HEK293 (cell line): ENCODE measurements around the gene PRUNE1.
A peak's percentile ranks its signal among the peaks of the same experiment; 100 is the strongest.

Source experiments
- CTCF ChIA-PET: fragments of 350-600 bp; formaldehyde crosslinking; extraction: SDS; loops from one replicate; lab custom pipeline; 2021; ENCODE audit warnings: antibody characterized with exemption; lab: Yijun Ruan, JAX
- POLR2A ChIA-PET: fragments of 300-600 bp; formaldehyde crosslinking; extraction: SDS; loops from one replicate; lab custom pipeline; 2020; ENCODE audit warnings: antibody characterized with exemption, inconsistent platforms; lab: Yijun Ruan, JAX
- H3K27ac ChIP-seq: fragments of 200-500 bp; sonication (Bioruptor generic); 2 replicates; pipeline ENCODE4 v1.5.1; 2014; ENCODE audit warnings: low read depth, low read length, control low read depth, inconsistent platforms; ENCODE audit errors: extremely low read depth
- H3K36me3 ChIP-seq, 2 experiments: fragments of 200-500 bp in 1 of 2; sonication (Bioruptor generic) in 1 of 2; 1 replicate in 1 of 2; 2 replicates in 1 of 2; pipeline ENCODE4 v1.5.1; 2014 to 2017; ENCODE audit warnings: inconsistent platforms in 2 of 2, low read length in 2 of 2; ENCODE audit not compliant: control insufficient read depth in 2 of 2, insufficient read depth in 1 of 2
- H3K4me1 ChIP-seq: fragments of 200-500 bp; sonication (Bioruptor generic); 2 replicates; pipeline ENCODE4 v1.5.1; 2014; ENCODE audit warnings: mild to moderate bottlenecking, low read length, inconsistent platforms; ENCODE audit not compliant: control insufficient read depth, insufficient read depth
- H3K4me3 ChIP-seq: 2 replicates; pipeline ENCODE4 v1.5.1; 2011; ENCODE audit warnings: low read depth, mild to moderate bottlenecking, control low read depth, low read length, moderate library complexity
- H3K9me3 ChIP-seq: fragments of 200-500 bp; sonication (Bioruptor generic); 2 replicates; pipeline ENCODE4 v1.5.1; 2014; ENCODE audit warnings: low read depth, low read length, inconsistent platforms; ENCODE audit not compliant: control insufficient read depth, insufficient read depth
- GLI4 ChIP-seq: fragments of 450-650 bp; formaldehyde crosslinking; IDR thresholded peaks from 2 replicates; pipeline ENCODE4 v1.5.1; 2016; ENCODE audit warnings: missing biosample characterization, missing genetic modification characterization
- GLIS2 ChIP-seq: fragments of 450-650 bp; formaldehyde crosslinking; IDR thresholded peaks from 2 replicates; pipeline ENCODE4 v1.5.1; 2016; ENCODE audit warnings: missing biosample characterization, missing genetic modification characterization
- IKZF3 ChIP-seq: fragments of 450-650 bp; IDR thresholded peaks from 2 replicates; pipeline ENCODE4 v1.5.0; 2018; ENCODE audit warnings: missing biosample characterization, mild to moderate bottlenecking, missing genetic modification characterization, moderate library complexity
- INSM2 ChIP-seq: fragments of 450-650 bp; formaldehyde crosslinking; IDR thresholded peaks from 2 replicates; pipeline ENCODE4 v1.5.1; 2016; ENCODE audit warnings: missing biosample characterization, missing genetic modification characterization
- MZF1 ChIP-seq: fragments of 450-650 bp; formaldehyde crosslinking; IDR thresholded peaks from 2 replicates; pipeline ENCODE4 v1.5.1; 2017; ENCODE audit warnings: missing biosample characterization, missing genetic modification characterization, borderline replicate concordance
- ZBTB17 ChIP-seq: fragments of 450-650 bp; formaldehyde crosslinking; IDR thresholded peaks from 2 replicates; pipeline ENCODE4 v1.5.1; 2016; ENCODE audit warnings: missing biosample characterization, missing genetic modification characterization
- ZBTB8A ChIP-seq: fragments of 450-650 bp; formaldehyde crosslinking; IDR thresholded peaks from 2 replicates; pipeline ENCODE4 v1.5.1; 2016; ENCODE audit warnings: missing biosample characterization, missing genetic modification characterization
- ZFP69B ChIP-seq: fragments of 450-650 bp; formaldehyde crosslinking; IDR thresholded peaks from 2 replicates; pipeline ENCODE4 v1.5.1; 2016; ENCODE audit warnings: missing biosample characterization, missing genetic modification characterization
- ZNF114 ChIP-seq: fragments of 450-650 bp; formaldehyde crosslinking; IDR thresholded peaks from 2 replicates; pipeline ENCODE4 v1.5.0; 2017; ENCODE audit warnings: missing biosample characterization, missing genetic modification characterization
- ZNF132 ChIP-seq: fragments of 450-650 bp; formaldehyde crosslinking; IDR thresholded peaks from 2 replicates; pipeline ENCODE4 v1.5.1; 2017; ENCODE audit warnings: missing biosample characterization, missing genetic modification characterization, borderline replicate concordance
- ZNF214 ChIP-seq: fragments of 450-650 bp; formaldehyde crosslinking; IDR thresholded peaks from 2 replicates; pipeline ENCODE4 v1.5.1; 2017; ENCODE audit warnings: missing biosample characterization, mild to moderate bottlenecking, missing genetic modification characterization, borderline replicate concordance
- ZNF223 ChIP-seq: fragments of 450-650 bp; formaldehyde crosslinking; IDR thresholded peaks from 2 replicates; pipeline ENCODE4 v1.5.1; 2016; ENCODE audit warnings: missing biosample characterization, missing genetic modification characterization
- ZNF324 ChIP-seq: fragments of 450-650 bp; formaldehyde crosslinking; IDR thresholded peaks from 2 replicates; pipeline ENCODE4 v1.5.1; 2016; ENCODE audit warnings: missing biosample characterization, missing genetic modification characterization
- ZNF335 ChIP-seq: fragments of 450-650 bp; formaldehyde crosslinking; conservative IDR thresholded peaks from 2 replicates; pipeline ENCODE4 v1.5.1; 2016; ENCODE audit warnings: missing biosample characterization, missing genetic modification characterization
- ZNF391 ChIP-seq: fragments of 450-650 bp; formaldehyde crosslinking; IDR thresholded peaks from 2 replicates; pipeline ENCODE4 v1.5.1; 2016; ENCODE audit warnings: low read depth, missing biosample characterization, missing genetic modification characterization, borderline replicate concordance
- ZNF394 ChIP-seq: fragments of 450-650 bp; formaldehyde crosslinking; IDR thresholded peaks from 2 replicates; pipeline ENCODE4 v1.5.1; 2016; ENCODE audit warnings: missing biosample characterization, missing genetic modification characterization, mild to moderate bottlenecking, moderate library complexity, borderline replicate concordance
- ZNF48 ChIP-seq: fragments of 450-650 bp; formaldehyde crosslinking; IDR thresholded peaks from 2 replicates; pipeline ENCODE4 v1.5.1; 2016; ENCODE audit warnings: missing biosample characterization, missing genetic modification characterization
- ZNF558 ChIP-seq: fragments of 450-650 bp; formaldehyde crosslinking; IDR thresholded peaks from 2 replicates; pipeline ENCODE4 v1.5.1; 2016; ENCODE audit warnings: missing biosample characterization, missing genetic modification characterization
- ZNF600 ChIP-seq: fragments of 450-650 bp; formaldehyde crosslinking; IDR thresholded peaks from 2 replicates; pipeline ENCODE4 v1.5.1; 2016; ENCODE audit warnings: missing biosample characterization, missing genetic modification characterization
- ZNF623 ChIP-seq: fragments of 450-650 bp; formaldehyde crosslinking; IDR thresholded peaks from 2 replicates; pipeline ENCODE4 v1.5.1; 2016; ENCODE audit warnings: missing biosample characterization, missing genetic modification characterization
- ZNF645 ChIP-seq: fragments of 450-650 bp; formaldehyde crosslinking; IDR thresholded peaks from 2 replicates; pipeline ENCODE4; 2016; ENCODE audit warnings: missing biosample characterization, missing genetic modification characterization
- TF ChIP-seq, protein P1 (sequence below): fragments of 450-650 bp; formaldehyde crosslinking; IDR thresholded peaks from 2 replicates; pipeline ENCODE4 v1.5.1; 2016; ENCODE audit warnings: missing biosample characterization, missing genetic modification characterization
- TF ChIP-seq, protein P2 (sequence below): fragments of 450-650 bp; formaldehyde crosslinking; IDR thresholded peaks from 2 replicates; pipeline ENCODE4 v1.5.1; 2016; ENCODE audit warnings: missing biosample characterization, missing genetic modification characterization, low read depth
- TF ChIP-seq, protein P3 (sequence below): fragments of 450-650 bp; formaldehyde crosslinking; IDR thresholded peaks from 2 replicates; pipeline ENCODE4 v1.5.1; 2016; ENCODE audit warnings: missing biosample characterization, missing genetic modification characterization

PRUNE1 gene

DNA sequence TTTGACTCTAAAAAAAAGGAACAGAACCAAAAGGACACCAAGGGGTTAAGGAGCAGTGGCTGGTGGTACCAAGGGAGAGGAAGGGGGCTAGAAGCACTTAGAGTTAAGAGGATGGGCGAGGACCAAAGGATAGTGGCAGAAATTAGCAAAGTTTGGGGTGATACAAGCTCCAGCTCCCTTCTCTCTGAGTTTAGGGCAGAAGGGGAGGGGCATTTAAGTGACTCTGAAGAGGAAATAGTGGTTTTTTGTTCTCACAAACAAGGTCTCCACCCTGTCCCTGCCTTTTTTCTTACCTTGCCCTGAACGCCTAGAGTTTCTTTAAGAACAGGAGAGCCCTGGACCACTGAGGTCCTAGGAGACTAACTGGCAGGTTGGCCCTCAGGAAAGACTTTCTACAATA lies 47.9 kb downstream of the PRUNE1 start (continued):
- TF ChIP-seq ZNF645 (tag by site-specific recombination), result no peak
- no peak for TF ChIP-seq MZF1 (tag by site-specific recombination)
- no peak for TF ChIP-seq ZNF214 (tag by site-specific recombination)
- TF ChIP-seq GLIS2 (tag by site-specific recombination), result no peak
- TF ChIP-seq, protein P1, sequence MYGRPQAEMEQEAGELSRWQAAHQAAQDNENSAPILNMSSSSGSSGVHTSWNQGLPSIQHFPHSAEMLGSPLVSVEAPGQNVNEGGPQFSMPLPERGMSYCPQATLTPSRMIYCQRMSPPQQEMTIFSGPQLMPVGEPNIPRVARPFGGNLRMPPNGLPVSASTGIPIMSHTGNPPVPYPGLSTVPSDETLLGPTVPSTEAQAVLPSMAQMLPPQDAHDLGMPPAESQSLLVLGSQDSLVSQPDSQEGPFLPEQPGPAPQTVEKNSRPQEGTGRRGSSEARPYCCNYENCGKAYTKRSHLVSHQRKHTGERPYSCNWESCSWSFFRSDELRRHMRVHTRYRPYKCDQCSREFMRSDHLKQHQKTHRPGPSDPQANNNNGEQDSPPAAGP, result no peak

DNA sequence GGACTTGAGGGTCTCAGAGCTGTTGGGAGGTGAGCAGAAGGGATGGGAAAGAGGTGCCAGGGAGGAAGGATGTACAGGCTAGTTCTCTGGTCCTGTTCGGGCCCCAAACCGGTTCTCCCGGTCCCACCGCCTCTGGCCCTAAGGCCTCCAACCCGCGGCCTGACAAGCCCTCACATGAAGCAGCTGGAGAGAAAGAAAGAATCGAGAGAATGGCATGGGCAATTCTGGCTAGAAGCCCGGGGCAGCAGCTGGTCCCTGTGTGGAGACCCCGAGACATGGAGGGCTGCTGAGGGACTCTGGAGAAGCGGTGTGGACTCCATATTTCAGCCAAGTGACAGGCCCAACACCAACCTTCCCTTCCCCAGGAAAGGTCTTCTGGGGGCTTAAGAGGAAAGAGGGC lies 50.4 kb downstream of the PRUNE1 start:
- peak overlapping the region; percentile 83 for H3K27ac ChIP-seq
- peaks cover 0 to 40% of the 10 kb centered on the region in 2 experiments; a peak in 2 of 3 replicates for H3K36me3 ChIP-seq
- peak overlapping the region; percentile 89 for H3K4me3 ChIP-seq
- peaks cover 4% of the 10 kb centered on the region; the same call in 1 of the 2 replicates for H3K4me1 ChIP-seq
- POLR2A ChIA-PET, result interaction anchor here (0.6 to 3.8 kb wide), 6 partner anchors 9 to 738 kb away, joined by 3 to 20 read pairs (median 10); partner anchors contain the start of genes C1orf56, GABPB2 and MINDY1
- no peaks in the 10 kb centered on the region for H3K9me3 ChIP-seq
- peak; percentile 73 for TF ChIP-seq ZNF394 (tag by site-specific recombination)
- no peak for TF ChIP-seq ZNF558
- peak; percentile 94 for TF ChIP-seq ZNF335
- TF ChIP-seq ZBTB17 (tag by site-specific recombination), result 0 out of 2 replicates have a peak, but pooled peaks have one; percentile 0
- CTCF ChIA-PET, result interaction anchor here (0.6 to 2.7 kb wide), 11 partner anchors 8 to 134 kb away, joined by 3 to 17 read pairs (median 4); partner anchors contain the start of genes C1orf56 and GABPB2

- Histone ChIP-seq H3K36me3 (peaks cover 0 to 37% of the 10 kb centered on the region in 2 experiments; a peak in 2 of 3 replicates), H3K4me1 (peaks cover 4% of the 10 kb centered on the region; the same call in 1 of the 2 replicates), H3K4me3 (peak within 1 kb of the TSS; percentile 89), H3K9me3 (no peaks in the 10 kb centered on the region), H3K27ac (peak within 1 kb of the TSS; percentile 83)
- POLR2A ChIA-PET, result interaction anchor here (0.6 to 3.8 kb wide), 8 partner anchors 10 to 222 kb away, joined by 3 to 20 read pairs (median 6); partner anchors contain the start of genes C1orf56, GABPB2, MINDY1 and PSMD4
- CTCF ChIA-PET, result interaction anchor here (0.6 to 2.7 kb wide), 12 partner anchors 9 to 134 kb away, joined by 3 to 17 read pairs (median 3); partner anchors contain the start of genes C1orf56 and GABPB2
- TF ChIP-seq ZNF48 (tag by site-specific recombination) (no peak), ZNF623 (tag by site-specific recombination) (peak; percentile 22; the same call in 1 of the 2 replicates), ZNF132 (tag by site-specific recombination) (no peak), ZNF114 (tag by site-specific recombination) (no peak), GLI4 (tag by site-specific recombination) (peak; percentile 65), IKZF3 (no peak), INSM2 (peak; percentile 51; the same call in 1 of the 2 replicates), ZNF223 (tag by site-specific recombination) (peak; percentile 78; the same call in 1 of the 2 replicates), ZNF600 (tag by site-specific recombination) (peak; percentile 79), ZFP69B (tag by site-specific recombination) (peak; percentile 98), ZNF324 (tag by site-specific recombination) (peak; percentile 16; the same call in 1 of the 2 replicates), ZNF391 (tag by site-specific recombination) (peak; percentile 76; the same call in 1 of the 2 replicates), ZBTB8A (peak; percentile 61)
- TF ChIP-seq, protein P2, sequence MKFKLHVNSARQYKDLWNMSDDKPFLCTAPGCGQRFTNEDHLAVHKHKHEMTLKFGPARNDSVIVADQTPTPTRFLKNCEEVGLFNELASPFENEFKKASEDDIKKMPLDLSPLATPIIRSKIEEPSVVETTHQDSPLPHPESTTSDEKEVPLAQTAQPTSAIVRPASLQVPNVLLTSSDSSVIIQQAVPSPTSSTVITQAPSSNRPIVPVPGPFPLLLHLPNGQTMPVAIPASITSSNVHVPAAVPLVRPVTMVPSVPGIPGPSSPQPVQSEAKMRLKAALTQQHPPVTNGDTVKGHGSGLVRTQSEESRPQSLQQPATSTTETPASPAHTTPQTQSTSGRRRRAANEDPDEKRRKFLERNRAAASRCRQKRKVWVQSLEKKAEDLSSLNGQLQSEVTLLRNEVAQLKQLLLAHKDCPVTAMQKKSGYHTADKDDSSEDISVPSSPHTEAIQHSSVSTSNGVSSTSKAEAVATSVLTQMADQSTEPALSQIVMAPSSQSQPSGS (tag by site-specific recombination), result peak; percentile 44; the same call in 1 of the 2 replicates
- TF ChIP-seq, protein P3, sequence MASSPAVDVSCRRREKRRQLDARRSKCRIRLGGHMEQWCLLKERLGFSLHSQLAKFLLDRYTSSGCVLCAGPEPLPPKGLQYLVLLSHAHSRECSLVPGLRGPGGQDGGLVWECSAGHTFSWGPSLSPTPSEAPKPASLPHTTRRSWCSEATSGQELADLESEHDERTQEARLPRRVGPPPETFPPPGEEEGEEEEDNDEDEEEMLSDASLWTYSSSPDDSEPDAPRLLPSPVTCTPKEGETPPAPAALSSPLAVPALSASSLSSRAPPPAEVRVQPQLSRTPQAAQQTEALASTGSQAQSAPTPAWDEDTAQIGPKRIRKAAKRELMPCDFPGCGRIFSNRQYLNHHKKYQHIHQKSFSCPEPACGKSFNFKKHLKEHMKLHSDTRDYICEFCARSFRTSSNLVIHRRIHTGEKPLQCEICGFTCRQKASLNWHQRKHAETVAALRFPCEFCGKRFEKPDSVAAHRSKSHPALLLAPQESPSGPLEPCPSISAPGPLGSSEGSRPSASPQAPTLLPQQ, result peak; percentile 98
Measured at GRCh38 chr1:151059109-151060006, 51.1 kb downstream of the PRUNE1 start, which contains the start of gene CDC42SE1. CDC42SE1 (minus strand) TSS chr1:151059622; CDS start chr1:151055730, 3,892 bp downstream.
